ENCODE data around the gene SIRT3.
"Not testable (repeated sequence)": the region's sequence is repeated elsewhere in the genome, so short reads cannot be mapped to it uniquely, and the experiment has no call there.

Gene SIRT3

DNA sequence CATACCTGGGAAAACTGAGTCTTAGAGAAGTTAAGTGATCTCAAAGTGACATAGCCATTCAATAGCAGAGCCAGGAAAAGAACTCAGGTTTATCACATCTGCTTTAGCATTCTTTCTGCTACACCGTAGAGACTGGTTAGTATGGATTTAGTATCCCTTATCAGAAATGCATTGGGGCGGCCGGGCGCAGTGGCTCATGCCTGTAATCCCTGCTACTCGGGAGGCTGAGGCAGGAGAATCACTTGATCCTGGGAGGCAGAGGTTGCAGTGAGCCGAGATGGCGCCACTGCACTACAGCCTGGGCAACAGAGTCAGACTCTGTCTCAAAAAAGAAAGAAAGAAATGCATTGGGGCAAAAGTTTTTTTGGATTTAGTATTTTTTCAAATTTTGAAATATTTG, 2.2 kb upstream of the SIRT3 start:
- not testable (repeated sequence) for H3K9me3 Mint-ChIP-seq, DNase-seq, H3K27me3 Mint-ChIP-seq, ATAC-seq
- H3K4me1 Mint-ChIP-seq = peaks cover 61% of the 10 kb centered on the region
- H3K27ac Mint-ChIP-seq = peak overlapping the region; percentile 97
- H3K4me3 Mint-ChIP-seq = peak overlapping the region; percentile 93
- H3K36me3 Mint-ChIP-seq (ENCODE audit: low read depth) = peaks cover 49% of the 10 kb centered on the region

- Mint-ChIP-seq H3K36me3 (ENCODE audit: low read depth) (peaks cover 37% of the 10 kb centered on the region), H3K4me1 (peaks cover 54% of the 10 kb centered on the region), H3K9me3 (no peaks in the 10 kb centered on the region), H3K4me3 (peak within 1 kb of the TSS; percentile 93), H3K27ac (peak within 1 kb of the TSS; percentile 97), H3K27me3 (no peaks in the 10 kb centered on the region)
- ATAC-seq (peak; percentile 88), DNase-seq (peak; percentile 94)
These were observed 929 bp upstream of the SIRT3 start, which contains the start of gene PSMD13 for GRCh38 chr11:236774-237767. PSMD13 (plus strand) TSS chr11:236976; CDS start chr11:237050, 74 bp downstream.

GRCh38 chr11:235609-235996, 539 bp downstream of the SIRT3 start:
- Mint-ChIP-seq H3K27ac (peak overlapping the region; percentile 97), H3K4me1 (peaks cover 43% of the 10 kb centered on the region), H3K9me3 (no peaks in the 10 kb centered on the region), H3K27me3 (no peaks in the 10 kb centered on the region), H3K36me3 (ENCODE audit: low read depth) (peaks cover 26% of the 10 kb centered on the region), H3K4me3 (peak overlapping the region; percentile 93)
- ATAC-seq (peak; percentile 37), DNase-seq (no peak)

DNA sequence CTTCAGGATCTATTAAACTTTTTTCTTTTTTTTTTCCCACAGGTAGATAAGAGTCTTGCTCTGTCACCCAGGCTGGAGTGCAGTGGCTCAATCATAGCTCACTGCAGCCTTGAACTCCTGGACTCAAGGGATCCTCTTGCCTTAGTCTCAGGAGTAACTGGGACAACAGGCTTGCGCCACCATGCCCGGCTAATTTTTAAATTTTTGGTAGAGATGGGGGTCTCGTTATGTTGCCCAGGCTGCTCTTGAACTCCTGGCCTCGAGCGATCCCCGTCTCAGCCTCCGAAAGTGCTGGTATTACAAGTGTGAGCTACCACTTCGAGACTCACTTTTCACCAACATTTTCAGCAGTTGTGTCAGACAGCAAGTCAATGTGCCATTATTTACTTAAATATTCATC, 962 bp downstream of the SIRT3 start:
- peaks cover 23% of the 10 kb centered on the region for H3K36me3 Mint-ChIP-seq (ENCODE audit: low read depth)
- H3K27ac Mint-ChIP-seq = peak overlapping the region; percentile 97
- ATAC-seq = no peak
- no peaks in the 10 kb centered on the region for H3K9me3 Mint-ChIP-seq
- H3K4me1 Mint-ChIP-seq = peaks cover 39% of the 10 kb centered on the region
- no peaks in the 10 kb centered on the region for H3K27me3 Mint-ChIP-seq
- H3K4me3 Mint-ChIP-seq = peak overlapping the region; percentile 93
- no peak for DNase-seq

DNA sequence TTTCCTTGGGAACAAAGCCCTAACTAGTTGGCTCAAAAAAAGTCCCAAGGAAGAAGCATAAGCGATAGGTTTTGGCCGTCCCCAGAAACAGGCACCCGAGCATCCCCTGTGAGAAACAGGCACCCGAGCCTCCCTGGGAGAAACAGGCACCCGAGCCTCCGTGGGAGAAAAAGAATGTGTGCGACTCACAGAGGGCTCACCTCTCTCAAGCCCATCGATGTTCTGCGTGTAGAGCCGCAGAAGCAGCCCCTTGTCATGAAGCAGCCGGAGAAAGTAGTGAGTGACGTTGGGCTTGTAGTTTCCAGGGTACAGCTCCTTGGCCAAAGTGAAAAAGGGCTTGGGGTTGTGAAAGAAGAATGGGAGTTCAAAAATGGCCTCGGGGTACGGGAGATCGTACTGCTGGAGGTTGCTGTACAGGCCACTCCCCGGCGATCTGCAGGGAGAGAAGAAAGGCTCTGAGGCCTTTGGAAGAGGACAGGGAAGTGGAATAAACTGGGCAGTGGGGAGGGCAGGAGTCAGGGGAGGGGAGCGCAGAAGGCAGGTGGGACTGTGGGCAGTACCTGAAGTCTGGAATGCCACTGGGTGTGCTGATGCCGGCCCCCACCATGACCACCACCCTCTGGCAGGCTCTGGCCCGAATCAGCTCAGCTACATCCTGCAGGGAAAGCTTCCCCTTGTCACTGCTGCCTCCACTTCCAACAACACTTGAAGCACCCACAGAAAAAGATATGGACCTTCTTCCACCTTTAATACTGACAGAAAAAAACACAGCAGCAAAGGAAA, 3.2 kb downstream of the SIRT3 start:
- Mint-ChIP-seq H3K27ac (peak overlapping the region; percentile 11), H3K4me1 (peaks cover 28% of the 10 kb centered on the region), H3K9me3 (no peaks in the 10 kb centered on the region), H3K27me3 (no peaks in the 10 kb centered on the region), H3K4me3 (no peak overlapping the region), H3K36me3 (ENCODE audit: low read depth) (peaks cover 5% of the 10 kb centered on the region)
- DNase-seq = no peak
- ATAC-seq = no peak

DNA sequence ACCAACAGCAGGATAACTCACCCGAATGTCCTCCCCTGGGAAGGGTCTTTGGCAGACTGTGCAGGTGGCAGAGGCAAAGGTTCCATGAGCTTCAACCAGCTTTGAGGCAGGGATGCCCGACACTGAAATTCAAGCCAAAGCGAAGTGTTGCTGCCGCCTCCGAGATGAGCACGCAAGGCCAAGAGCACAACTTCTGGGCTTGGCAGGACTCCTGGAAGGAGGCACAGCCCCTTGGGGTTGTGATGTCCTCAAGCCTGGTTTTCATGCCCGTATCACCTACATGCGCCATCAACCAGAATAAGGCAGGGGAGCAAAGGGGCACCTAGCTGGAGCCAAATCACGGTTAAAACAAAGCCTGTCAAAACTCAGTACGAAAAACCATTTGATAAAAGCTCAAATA, 5.7 kb downstream of the SIRT3 start:
- H3K36me3 Mint-ChIP-seq (ENCODE audit: low read depth) = peaks cover 4% of the 10 kb centered on the region
- no peak overlapping the region for H3K27ac Mint-ChIP-seq
- no peak for ATAC-seq
- H3K4me1 Mint-ChIP-seq = peaks cover 30% of the 10 kb centered on the region
- H3K27me3 Mint-ChIP-seq = no peaks in the 10 kb centered on the region
- no peak overlapping the region for H3K4me3 Mint-ChIP-seq
- no peak for DNase-seq
- H3K9me3 Mint-ChIP-seq = no peaks in the 10 kb centered on the region

DNA sequence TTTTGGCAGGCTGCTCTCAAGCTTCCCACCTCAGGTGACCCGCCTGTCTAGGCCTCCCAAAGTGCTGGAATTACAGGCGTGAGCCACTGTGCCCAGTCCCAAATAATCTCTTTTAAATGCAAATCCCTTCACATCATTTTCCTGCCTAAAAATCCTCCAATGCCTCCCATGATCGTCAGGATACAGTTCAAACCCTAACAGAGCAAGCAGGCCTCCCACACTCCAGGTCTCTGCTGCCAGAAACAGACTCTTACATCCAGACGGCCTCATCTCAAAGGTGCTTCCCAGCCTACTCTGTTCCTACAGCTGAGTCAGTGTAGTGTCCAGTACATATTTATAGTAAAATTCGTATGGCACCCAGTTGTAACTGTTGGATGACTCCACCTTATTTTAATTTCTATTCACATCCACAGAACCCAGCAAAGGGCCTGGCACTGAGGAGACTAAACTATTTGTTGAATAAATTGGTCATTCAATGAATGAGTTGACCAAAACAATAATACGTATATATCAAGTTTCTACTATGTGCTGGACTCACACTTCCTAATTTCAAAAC, 8.2 kb downstream of the SIRT3 start:
- Mint-ChIP-seq H3K4me3 (no peak overlapping the region), H3K36me3 (ENCODE audit: low read depth) (peaks cover 4% of the 10 kb centered on the region), H3K9me3 (no peaks in the 10 kb centered on the region), H3K27me3 (no peaks in the 10 kb centered on the region), H3K4me1 (peaks cover 24% of the 10 kb centered on the region), H3K27ac (peak overlapping the region; percentile 19)
- ATAC-seq = no peak
- no peak for DNase-seq

DNA sequence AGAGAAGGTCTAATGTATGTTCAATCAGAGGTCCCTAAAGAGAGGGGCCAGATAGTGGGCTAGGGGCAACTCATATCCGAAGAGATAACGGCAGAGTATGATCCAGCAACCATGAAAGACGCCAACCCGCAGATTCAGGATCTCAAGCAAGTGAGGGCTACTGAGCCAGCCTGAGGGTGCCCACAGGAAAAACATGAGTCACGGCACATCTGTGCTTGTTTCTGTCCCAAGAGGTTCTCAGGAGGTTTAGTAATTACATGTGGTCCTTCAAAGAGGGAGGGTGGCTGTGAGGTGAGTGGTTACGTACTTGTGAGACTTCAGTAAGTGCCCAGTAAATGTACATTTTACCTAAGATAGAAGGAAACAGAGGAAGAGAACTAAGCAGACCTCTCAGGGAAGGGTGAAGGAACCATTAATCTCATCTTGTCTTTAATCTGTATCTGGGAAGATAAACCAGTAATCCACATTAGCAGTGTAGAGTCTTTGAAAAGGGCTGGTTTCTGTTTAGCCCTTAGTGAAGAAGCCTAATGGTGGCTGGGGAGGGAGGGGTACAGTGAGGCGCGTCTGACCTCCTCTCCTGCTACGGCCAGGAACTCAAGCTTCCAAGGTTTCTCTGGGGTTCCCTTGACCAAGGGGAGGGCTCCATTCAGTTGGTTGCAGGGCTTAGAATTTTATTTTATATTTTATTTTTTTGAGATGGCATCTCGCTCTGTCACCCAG, 10.2 kb downstream of the SIRT3 start:
- H3K4me3 Mint-ChIP-seq = peak overlapping the region; percentile 2
- peaks cover 24% of the 10 kb centered on the region for H3K4me1 Mint-ChIP-seq
- no peaks in the 10 kb centered on the region for H3K27me3 Mint-ChIP-seq
- peaks cover 9% of the 10 kb centered on the region for H3K36me3 Mint-ChIP-seq (ENCODE audit: low read depth)
- ATAC-seq (peak; percentile 93), DNase-seq (no peak)
- H3K27ac Mint-ChIP-seq = peak overlapping the region; percentile 75
- no peaks in the 10 kb centered on the region for H3K9me3 Mint-ChIP-seq

DNA sequence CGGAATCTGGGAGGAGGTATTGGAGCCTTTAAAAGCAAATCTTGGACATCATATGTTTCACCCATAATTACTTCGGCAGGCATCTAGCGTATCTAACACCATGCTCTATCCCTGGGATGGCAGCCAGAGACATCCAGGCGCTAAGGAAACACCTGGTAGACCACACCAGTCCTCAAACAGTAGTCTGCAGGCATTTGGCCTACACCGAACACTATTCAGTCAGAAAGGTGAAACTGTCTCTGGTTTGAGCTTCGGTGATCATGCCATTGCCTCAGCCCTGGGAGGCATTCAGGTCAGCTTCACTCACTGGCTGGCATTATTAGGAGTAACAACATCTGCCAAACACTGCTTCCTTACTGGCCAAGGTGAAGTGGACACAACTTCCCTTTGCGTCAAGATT, 11.7 kb downstream of the SIRT3 start:
- Mint-ChIP-seq H3K9me3 (no peaks in the 10 kb centered on the region), H3K4me1 (peaks cover 24% of the 10 kb centered on the region), H3K4me3 (no peak overlapping the region), H3K27me3 (no peaks in the 10 kb centered on the region), H3K27ac (no peak overlapping the region), H3K36me3 (ENCODE audit: low read depth) (peaks cover 7% of the 10 kb centered on the region)
- ATAC-seq (no peak), DNase-seq (no peak)

- Mint-ChIP-seq H3K27me3 (no peaks in the 10 kb centered on the region), H3K36me3 (ENCODE audit: low read depth) (peaks cover 10% of the 10 kb centered on the region), H3K4me3 (no peak overlapping the region), H3K4me1 (peaks cover 23% of the 10 kb centered on the region), H3K27ac (no peak overlapping the region), H3K9me3 (no peaks in the 10 kb centered on the region)
- ATAC-seq = no peak
- DNase-seq = no peak
These were observed 12.3 kb downstream of the SIRT3 start for GRCh38 chr11:223884-224283.

DNA sequence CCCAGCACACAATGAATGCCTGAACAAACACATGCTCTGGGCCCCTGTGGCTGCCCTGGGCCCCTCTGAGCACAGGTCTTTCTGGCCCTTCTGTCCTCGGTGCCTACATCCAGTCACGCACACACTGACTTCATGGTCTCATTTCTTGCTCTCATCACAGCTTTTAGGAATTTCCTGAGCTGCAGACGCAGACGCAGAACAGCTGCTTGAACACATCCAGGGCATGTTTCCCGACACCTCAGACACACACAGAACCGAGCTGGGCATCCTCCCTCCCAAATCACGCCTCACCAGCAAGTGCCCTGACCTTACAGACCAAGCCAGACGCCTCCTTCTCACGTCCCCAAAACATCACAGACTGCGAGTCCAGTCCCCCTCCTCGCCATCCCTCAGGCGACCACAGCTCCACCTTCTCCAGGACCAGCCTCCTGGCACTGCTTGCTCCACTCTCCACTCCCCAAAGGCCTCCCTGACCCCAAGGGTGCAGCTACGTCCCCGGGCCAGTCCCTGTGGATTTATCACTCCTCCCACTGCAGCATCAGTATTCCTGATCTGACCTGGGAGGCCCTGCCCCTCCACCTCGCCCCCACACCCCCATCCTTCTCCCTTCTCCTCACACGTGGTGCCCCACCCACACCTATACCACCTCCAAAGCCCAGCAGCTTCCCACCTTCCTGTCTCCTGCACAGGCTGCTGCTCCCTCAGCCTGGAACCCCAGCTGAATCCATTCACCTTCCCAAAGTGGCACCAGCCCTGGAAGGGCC, 12.9 kb downstream of the SIRT3 start:
- H3K4me1 Mint-ChIP-seq = peaks cover 16% of the 10 kb centered on the region
- H3K27me3 Mint-ChIP-seq = no peaks in the 10 kb centered on the region
- DNase-seq = no peak
- no peak overlapping the region for H3K27ac Mint-ChIP-seq
- H3K9me3 Mint-ChIP-seq = no peaks in the 10 kb centered on the region
- ATAC-seq = no peak
- H3K36me3 Mint-ChIP-seq (ENCODE audit: low read depth) = peaks cover 10% of the 10 kb centered on the region
- no peak overlapping the region for H3K4me3 Mint-ChIP-seq

- DNase-seq (no peak), ATAC-seq (no peak)
- Mint-ChIP-seq H3K4me1 (peaks cover 19% of the 10 kb centered on the region), H3K27ac (no peak overlapping the region), H3K27me3 (no peaks in the 10 kb centered on the region), H3K9me3 (no peaks in the 10 kb centered on the region), H3K36me3 (ENCODE audit: low read depth) (peaks cover 15% of the 10 kb centered on the region), H3K4me3 (no peak overlapping the region)
These were observed 13.9 kb downstream of the SIRT3 start for GRCh38 chr11:221998-222789.

- Mint-ChIP-seq H3K4me1 (peaks cover 20% of the 10 kb centered on the region), H3K4me3 (no peak overlapping the region), H3K27ac (no peak overlapping the region), H3K36me3 (ENCODE audit: low read depth) (peaks cover 15% of the 10 kb centered on the region), H3K9me3 (no peaks in the 10 kb centered on the region), H3K27me3 (no peaks in the 10 kb centered on the region)
- ATAC-seq (no peak), DNase-seq (no peak)
These were observed 14.6 kb downstream of the SIRT3 start for GRCh38 chr11:221539-221938.
